A673 (cell line): ENCODE measurements around the gene ATXN2. TPM values are rescaled to one million over a fixed set of nuclear protein-coding genes. Genes with fewer than 3 reads are reported as not detected.

Source experiments
- BruUV-seq: library from RNA; stranded (reverse); fragments of 400-500 nt; replicated peaks from 2 replicates; lab custom pipeline; 2021; lab: Mats Ljungman, UMichigan
- CTCF ChIA-PET: fragments of 300-600 bp; sonication (Branson Sonifier 250); formaldehyde crosslinking; loops from one replicate; lab custom pipeline; 2022; ENCODE audit warnings: antibody characterized with exemption; lab: Charles Lee
- POLR2A ChIA-PET: fragments of 300-600 bp; sonication (Branson Sonifier 250); formaldehyde crosslinking; loops from one replicate; lab custom pipeline; 2022; ENCODE audit warnings: antibody characterized with exemption; ENCODE audit not compliant: low non-redundant PET; lab: Charles Lee
- DNase-seq: peaks from one replicate; pipeline ENCODE4 v3.0.0-alpha.2; 2015; ENCODE audit warnings: low spot score
- H3K27ac ChIP-seq: fragments of 200-600 bp; sonication (generic); 2 replicates; pipeline ENCODE4 v1.5.1; 2016; ENCODE audit warnings: mixed run types, low read depth, mild to moderate bottlenecking, mixed read lengths, antibody characterized with exemption, low read length; ENCODE audit not compliant: poor library complexity, severe bottlenecking
- H3K27me3 ChIP-seq: fragments of 200-600 bp; sonication (generic); replicated peaks from 2 replicates; pipeline ENCODE4 v1.6.1; 2017; ENCODE audit warnings: mixed run types, low read depth, mild to moderate bottlenecking, mixed read lengths, antibody characterized with exemption, low read length; ENCODE audit not compliant: insufficient read depth, poor library complexity
- H3K36me3 ChIP-seq: fragments of 200-600 bp; sonication (generic); 2 replicates; pipeline ENCODE4 v1.6.1; 2016; ENCODE audit warnings: mixed run types, mild to moderate bottlenecking, mixed read lengths, antibody characterized with exemption, low read length; ENCODE audit not compliant: insufficient read depth, poor library complexity, severe bottlenecking
- H3K4me1 ChIP-seq: fragments of 200-600 bp; sonication (generic); 2 replicates; pipeline ENCODE4 v1.6.1; 2017; ENCODE audit warnings: mixed run types, mild to moderate bottlenecking, mixed read lengths, antibody characterized with exemption, low read length; ENCODE audit not compliant: insufficient read depth, poor library complexity, severe bottlenecking
- H3K4me3 ChIP-seq: fragments of 200-600 bp; sonication (generic); 2 replicates; pipeline ENCODE4 v1.5.1; 2016; ENCODE audit warnings: low read depth, mixed run types, mild to moderate bottlenecking, mixed read lengths, low read length; ENCODE audit not compliant: poor library complexity, severe bottlenecking
- H3K9me3 ChIP-seq: fragments of 200-600 bp; sonication (generic); 2 replicates; pipeline ENCODE4 v1.6.1; 2016; ENCODE audit warnings: mixed run types, low read depth, mild to moderate bottlenecking, mixed read lengths, antibody characterized with exemption, low read length; ENCODE audit not compliant: poor library complexity, severe bottlenecking
- CTCF ChIP-seq: fragments of 300-800, 200-600 bp; sonication (generic); conservative IDR thresholded peaks from 2 replicates; pipeline ENCODE4 v1.5.1; 2017; ENCODE audit warnings: low read depth, mild to moderate bottlenecking, antibody characterized with exemption, low read length, moderate library complexity, mixed read lengths
- EZH2 ChIP-seq: fragments of 200-600 bp; sonication (generic); IDR thresholded peaks from 2 replicates; pipeline ENCODE4 v1.6.1; 2017; ENCODE audit warnings: borderline replicate concordance, low read depth, mild to moderate bottlenecking, mixed read lengths, antibody characterized with exemption, low read length; ENCODE audit not compliant: poor library complexity, severe bottlenecking
- intact Hi-C: fragments of 100-400 bp; cut with micrococcal nuclease; formaldehyde crosslinking; loops from one replicate; pipeline ENCODE4 v1.10.0; 2022; ENCODE audit not compliant: unreplicated experiment
- total RNA-seq: library from RNA; stranded (reverse); gene quantifications from 2 replicates; pipeline ENCODE4 v1.2.3, GENCODE V29; 2021

ATXN2 gene
- total RNA-seq, 1 experiment from 2014 or later = 94.4 TPM

- POLR2A ChIA-PET = no interaction called here
Observed at GRCh38 chr12:111406474-111407376, 192.4 kb downstream of the ATXN2 start.

GRCh38 chr12:111405859-111406473 lies 193.1 kb downstream of the ATXN2 start, which contains the start of gene SH2B3:
Gene SH2B3 (plus strand): TSS chr12:111405923. CDS start chr12:111418146, 12,223 bp downstream.
- H3K9me3 ChIP-seq = no peaks in the 10 kb centered on the region
- no peaks in the 10 kb centered on the region for H3K27me3 ChIP-seq
- no peaks in the 10 kb centered on the region for H3K36me3 ChIP-seq
- POLR2A ChIA-PET = no interaction called here
- no TSS peak for BruUV-seq
- TF ChIP-seq CTCF = no peak
- H3K4me1 ChIP-seq = peaks cover 53% of the 10 kb centered on the region
- intact Hi-C loops = loop anchor here (2.0 to 5.0 kb wide), 2 partner anchors 45 to 191 kb away; partner anchors contain the start of gene ATXN2
- CTCF ChIA-PET = interaction anchor here (1.2 kb wide), 1 partner anchor 46 kb away, joined by 4 read pairs; no protein-coding TSS in a partner anchor
- peak within 1 kb of the TSS; percentile 98 for H3K27ac ChIP-seq
- peak within 1 kb of the TSS; percentile 80 for H3K4me3 ChIP-seq
- no peak for DNase-seq

More at GRCh38 chr12:111406474-111407376, 192.4 kb downstream of the ATXN2 start:
- no peak for DNase-seq
- intact Hi-C loops = loop anchor here (5.0 kb wide), 1 partner anchor 191 kb away; the partner anchor contains the start of gene ATXN2
- peak overlapping the region; percentile 91 for H3K27ac ChIP-seq
- H3K4me3 ChIP-seq = peak overlapping the region; percentile 80
- H3K9me3 ChIP-seq = no peaks in the 10 kb centered on the region
- peaks cover 61% of the 10 kb centered on the region for H3K4me1 ChIP-seq
- TSS peak; percentile 28 for BruUV-seq
- H3K36me3 ChIP-seq = no peaks in the 10 kb centered on the region
- no peaks in the 10 kb centered on the region for H3K27me3 ChIP-seq
- no peak for TF ChIP-seq CTCF
- no peak for TF ChIP-seq EZH2
- CTCF ChIA-PET = no interaction called here

GRCh38 chr12:111405149-111405858 lies 193.8 kb downstream of the ATXN2 start:
- ChIA-PET CTCF (interaction anchor here (1.2 kb wide), 1 partner anchor 46 kb away, joined by 4 read pairs; no protein-coding TSS in a partner anchor), POLR2A (no interaction called here)
- H3K9me3 ChIP-seq = no peaks in the 10 kb centered on the region
- H3K27me3 ChIP-seq = no peaks in the 10 kb centered on the region
- TF ChIP-seq EZH2 (no peak), CTCF (peak; percentile 60; the same call in 1 of the 2 replicates)
- peaks cover 48% of the 10 kb centered on the region for H3K4me1 ChIP-seq
- DNase-seq = peak; percentile 99
- H3K36me3 ChIP-seq = no peaks in the 10 kb centered on the region
- peak overlapping the region; percentile 80 for H3K4me3 ChIP-seq
- peak overlapping the region; percentile 98 for H3K27ac ChIP-seq
- no TSS peak for BruUV-seq
- intact Hi-C loops = loop anchor here (2.0 to 5.0 kb wide), 2 partner anchors 45 to 192 kb away; partner anchors contain the start of gene ATXN2
